ENCODE measurements around the gene FES.
"Not testable (repeated sequence)": the region's sequence is repeated elsewhere in the genome, so short reads cannot be mapped to it uniquely, and the experiment has no call there.

Gene FES

DNA sequence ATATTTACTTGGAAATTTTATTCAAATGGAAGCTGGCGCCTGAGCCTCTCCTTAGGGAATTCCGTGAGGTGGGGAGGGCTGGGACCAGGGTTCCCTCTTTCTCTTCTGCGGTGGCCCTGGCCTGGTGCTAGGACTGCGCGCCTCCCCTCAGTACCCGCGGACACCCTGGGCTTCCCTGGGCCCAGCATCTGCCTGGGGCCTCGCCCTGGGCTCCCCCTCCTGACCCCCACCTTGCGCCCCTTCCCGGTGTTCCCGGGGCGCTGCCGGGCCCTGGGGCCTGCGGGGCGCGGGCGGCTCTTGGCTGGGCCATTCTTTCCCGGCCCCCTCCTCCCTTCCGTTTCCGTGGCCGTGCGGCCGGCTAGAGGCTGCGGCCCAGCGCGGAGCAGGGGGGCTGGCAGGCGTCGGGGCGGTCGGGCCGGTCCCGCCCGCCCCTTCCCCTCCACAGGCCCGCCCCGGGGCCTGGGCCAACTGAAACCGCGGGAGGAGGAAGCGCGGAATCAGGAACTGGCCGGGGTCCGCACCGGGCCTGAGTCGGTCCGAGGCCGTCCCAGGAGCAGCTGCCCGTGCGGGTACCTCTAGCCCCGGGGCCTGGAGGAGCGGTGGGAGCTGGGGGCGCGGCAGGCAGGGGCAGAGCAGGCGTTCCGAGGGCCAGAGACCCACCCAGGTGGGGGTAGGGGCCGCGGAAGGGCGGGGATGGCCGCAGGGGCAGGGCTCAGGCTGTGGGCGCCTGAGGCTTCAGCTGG, at the start of gene FES:
TSS of gene FES (plus strand) at position 529 of the 743 bp plus-strand sequence. CDS start 542 bp downstream, outside the sequence.
- DNase-seq (ENCODE audit: low read depth in 2 of 2), result no peak

DNA sequence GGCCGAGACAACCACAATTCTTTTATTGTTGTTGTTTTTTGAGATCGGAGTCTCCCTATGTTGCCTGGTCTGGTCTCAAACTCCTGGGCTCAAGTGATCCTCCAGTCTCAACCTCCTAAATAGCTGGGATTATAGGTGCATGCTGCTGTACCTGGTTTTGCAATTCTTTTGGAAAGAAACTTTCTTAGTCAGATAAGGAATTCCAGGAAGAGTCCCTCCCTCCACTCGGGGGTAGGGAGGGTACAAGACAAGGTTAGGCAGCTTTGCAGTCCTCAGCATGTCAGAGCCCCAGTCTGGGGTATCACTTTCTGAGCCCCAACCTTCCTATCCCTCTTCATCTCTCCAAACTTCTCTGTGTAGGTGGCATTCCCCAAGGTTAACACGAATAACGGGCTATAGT, 49.7 kb upstream of the FES start:
- DNase-seq (ENCODE audit: low read depth in 2 of 2), result no peak

DNA sequence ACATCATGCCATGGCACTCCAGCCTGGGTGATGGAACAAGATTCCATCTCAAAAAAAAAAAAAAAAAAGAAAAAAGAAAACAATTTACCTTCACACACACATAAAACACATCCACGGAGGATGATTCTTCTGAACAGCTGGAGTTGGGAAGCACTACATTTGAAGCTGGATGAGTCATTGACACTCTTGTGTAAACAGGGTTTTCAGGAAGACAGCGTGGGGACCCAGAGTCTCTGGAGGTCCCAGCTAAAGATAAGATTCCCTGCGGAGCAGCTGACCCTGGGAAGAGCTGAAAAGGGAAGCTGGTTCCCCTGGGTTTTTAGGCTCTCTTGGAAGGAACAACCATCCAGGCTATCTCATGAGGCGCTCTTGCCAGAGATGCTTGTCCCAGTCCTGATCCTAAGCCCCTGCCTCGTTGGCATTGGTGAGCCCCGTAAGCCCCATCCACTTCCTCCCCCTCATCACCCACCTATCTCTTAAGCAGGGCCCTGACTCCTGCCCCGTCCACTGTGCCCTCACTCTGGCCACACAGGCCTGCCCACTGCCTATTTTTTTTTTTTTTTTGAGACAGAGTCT, 47.9 kb upstream of the FES start:
- no peak for DNase-seq (ENCODE audit: low read depth in 2 of 2)

DNA sequence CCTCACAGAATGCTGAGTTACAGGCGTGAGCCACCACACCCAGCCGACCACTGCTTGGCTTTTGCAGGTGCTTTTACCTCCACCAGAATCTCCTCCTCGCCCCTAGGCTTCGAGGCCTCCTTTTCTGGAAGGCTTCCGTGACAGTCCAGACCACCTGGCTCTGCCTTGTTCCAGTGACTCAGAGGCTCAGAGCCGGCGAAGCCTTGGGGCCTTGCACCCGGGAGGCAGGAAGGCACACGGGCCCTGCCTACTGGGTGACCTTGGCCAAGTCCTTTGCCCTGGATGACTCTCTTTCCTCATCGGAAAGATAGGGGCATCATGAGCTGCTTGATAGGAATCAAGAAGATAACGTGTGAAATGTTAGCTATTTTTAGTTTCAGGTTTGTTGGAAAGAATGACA, 47.2 kb upstream of the FES start:
- DNase-seq (ENCODE audit: low read depth in 2 of 2), result no peak

DNA sequence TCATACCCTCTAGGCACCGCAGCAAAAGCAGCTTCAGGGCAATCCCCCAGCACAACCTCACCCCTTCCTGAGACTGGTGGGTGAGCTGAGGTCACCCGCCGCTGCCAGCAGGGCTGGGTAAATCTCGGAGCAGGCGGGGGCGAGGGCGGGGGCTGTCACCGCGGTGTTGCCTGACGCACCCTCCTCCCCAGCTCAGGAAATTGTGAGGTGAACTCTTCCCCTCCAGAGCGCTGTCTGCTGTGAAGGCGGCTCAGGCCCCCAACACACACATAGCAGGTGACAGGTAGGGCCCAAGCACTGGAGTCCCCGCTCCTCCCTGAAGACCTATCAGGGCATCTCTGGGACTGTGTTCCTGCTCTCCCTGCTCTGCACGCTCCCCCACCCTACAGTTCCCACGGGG, 46.2 kb upstream of the FES start:
- peak; percentile 89 to 92 for DNase-seq (ENCODE audit: low read depth in 2 of 2)

DNA sequence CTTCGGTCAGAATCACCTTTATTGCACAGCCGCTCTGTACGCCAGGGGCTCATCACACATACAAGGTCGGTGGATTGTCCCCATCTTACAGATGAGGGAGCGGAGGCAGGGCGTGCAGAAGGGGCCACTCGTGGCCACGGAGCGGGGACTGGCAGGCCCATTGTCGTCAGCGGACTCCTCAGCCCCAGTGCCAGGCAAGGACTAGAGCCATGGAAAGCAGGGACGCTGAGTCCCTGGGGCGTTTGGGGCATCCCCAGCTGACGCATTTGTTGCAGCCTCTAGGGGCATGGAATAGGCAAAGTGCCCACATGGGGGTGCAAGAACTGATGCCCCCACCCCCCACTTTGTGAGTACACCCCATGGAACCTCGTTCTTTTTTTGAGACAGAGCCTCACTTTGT, 45.8 kb upstream of the FES start:
- DNase-seq (ENCODE audit: low read depth in 2 of 2), result no peak

DNA sequence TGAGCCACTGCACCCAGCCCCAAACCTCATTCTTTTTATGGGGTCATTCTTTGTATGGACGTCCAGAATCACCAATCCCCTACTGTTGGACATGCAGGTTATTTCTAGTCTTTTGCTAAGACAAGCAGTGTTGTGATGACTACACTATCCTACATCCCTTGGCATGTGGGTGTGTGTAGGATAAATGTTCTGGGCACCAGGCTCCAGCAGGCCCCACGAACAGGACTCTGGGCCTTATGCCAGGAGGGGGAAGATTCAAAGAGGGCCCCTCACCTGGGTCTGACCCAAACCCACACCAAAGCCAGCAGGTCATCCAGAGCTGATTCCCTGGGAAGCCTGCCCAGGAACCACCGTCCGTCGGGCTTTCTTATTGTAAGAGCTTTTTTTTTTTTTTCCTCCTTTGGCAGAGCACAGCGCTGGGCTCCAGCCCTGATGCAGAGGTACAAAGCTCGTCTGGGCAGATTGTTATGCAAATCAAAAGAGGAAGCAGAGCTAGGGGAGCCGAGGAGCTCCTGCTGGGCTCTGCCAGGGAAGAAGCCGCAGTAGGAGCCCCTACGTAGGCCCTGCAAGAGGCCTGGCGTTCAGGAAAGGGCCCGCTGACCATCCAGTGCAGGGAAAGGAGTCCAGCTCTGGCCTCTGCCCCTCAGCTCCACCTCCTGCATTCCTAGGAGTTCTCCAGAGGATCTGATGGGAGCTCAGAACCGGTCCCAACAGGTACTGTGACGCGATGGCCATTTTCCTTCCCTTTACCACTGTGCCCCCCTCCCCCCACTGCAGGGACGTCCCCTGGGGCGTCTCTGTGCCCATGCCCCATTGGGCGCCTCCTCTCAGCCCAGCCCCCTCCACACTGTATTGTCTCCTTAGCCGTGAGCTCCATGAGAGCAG, 44.9 kb upstream of the FES start:
- DNase-seq (ENCODE audit: low read depth in 2 of 2), result no peak

DNA sequence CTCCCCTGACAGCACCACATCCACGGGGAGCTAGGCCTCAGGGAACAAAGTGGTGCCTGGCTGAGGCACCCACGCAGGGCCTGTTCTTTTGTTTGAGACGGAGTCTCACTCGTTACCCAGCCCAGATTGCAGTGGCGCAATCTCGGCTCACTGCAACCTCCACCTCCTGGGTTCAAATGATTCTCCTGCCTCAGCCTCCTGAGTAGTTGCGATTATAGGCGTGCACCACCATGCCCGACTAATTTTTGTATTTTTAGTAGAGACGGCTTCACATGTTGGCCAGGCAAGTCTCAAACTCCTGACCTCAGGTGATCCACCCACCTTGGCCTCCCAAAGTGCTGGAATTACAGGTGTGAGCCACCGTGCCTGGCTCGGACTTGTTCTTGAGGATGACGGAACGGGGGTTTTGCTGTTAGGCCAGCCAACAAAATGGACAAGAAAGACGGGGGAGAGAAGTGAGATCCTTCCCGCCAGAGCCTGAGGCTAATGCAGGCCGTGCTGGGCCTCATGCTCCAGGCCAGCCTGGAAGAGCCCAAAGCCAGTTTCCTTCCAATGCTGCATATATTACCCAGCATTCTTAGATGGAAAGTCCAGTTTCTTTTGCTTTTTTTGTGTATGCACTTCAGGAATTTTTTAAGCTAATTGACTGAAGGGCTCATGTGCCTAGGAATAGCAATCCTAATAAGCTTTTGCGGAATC, 44.0 kb upstream of the FES start:
- no peak for DNase-seq (ENCODE audit: low read depth in 2 of 2)

DNA sequence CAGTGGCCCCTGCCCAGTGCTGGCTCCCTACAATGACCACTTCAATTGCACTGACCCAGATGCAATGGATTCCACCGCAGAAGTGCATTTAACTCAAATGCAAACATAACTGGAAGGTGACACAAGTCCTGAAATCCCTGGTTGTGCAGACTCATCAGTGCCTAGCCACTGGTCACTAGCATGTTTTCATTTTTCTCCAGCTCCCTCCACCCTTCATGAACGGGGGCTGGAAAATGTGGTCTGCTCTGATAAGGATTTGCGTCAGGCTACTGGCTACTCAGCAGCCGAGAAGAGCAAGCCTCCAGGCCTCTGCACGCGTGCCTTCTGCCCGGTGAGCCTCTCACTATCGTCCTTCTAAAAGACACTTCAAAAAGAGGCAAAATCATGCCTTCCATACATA, 43.4 kb upstream of the FES start:
- no peak for DNase-seq (ENCODE audit: low read depth in 2 of 2)

DNA sequence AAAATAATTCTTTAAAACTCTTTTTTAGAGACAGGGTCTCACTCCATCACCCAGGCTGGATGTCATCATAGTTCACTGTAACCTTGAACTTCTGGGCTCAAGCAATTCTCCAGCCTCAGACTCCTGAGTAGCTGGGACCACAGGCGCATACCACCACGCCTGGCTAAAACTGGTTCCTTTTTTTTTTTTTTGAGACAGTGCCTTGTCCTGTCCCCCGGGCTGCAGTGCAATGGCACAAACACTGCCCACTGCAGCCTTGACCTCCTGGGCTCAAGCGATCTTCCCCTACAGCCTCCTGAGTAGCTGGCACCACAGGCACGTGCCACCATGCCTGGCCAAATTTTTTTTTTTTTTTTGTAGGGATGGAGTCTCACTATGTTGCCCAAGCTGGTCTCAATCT, 39.6 kb upstream of the FES start:
- DNase-seq (ENCODE audit: low read depth in 2 of 2), result no peak

DNA sequence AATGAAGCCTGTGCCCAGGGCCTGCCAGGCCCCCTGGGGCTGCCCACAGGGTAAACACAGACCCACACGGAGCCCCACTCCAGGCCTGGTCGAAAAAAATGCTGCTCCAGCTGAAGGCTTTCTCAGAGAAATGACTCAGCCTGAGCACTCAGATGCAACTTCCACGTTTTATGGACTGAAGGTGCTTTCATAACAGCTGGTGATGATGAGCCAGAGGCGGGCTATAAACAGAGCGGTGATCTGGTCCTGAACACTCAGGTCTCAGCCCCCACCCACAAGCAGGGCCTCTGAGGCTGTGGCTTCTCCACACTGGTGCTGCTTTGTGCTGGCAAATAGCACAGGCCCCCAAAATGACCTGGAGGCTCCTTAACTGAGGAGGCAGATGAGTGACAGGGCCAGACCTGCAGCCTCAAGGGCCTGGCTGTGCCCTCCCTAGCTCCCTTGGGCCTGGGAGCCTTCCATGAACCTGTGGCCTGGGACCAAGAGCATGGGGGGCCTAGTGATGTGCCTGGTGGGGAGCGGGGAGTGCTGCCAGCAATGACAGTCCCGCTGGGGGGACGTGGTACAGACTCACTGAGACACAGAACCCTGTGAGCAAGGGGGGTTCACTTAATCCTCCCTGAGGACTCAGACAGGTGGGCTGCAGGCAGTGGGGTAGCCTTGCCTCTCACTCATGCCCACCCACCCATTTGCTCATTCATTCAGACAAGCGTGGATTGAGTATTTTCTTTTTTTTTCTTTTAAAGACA, 38.9 kb upstream of the FES start:
- no peak for DNase-seq (ENCODE audit: low read depth in 2 of 2)

DNA sequence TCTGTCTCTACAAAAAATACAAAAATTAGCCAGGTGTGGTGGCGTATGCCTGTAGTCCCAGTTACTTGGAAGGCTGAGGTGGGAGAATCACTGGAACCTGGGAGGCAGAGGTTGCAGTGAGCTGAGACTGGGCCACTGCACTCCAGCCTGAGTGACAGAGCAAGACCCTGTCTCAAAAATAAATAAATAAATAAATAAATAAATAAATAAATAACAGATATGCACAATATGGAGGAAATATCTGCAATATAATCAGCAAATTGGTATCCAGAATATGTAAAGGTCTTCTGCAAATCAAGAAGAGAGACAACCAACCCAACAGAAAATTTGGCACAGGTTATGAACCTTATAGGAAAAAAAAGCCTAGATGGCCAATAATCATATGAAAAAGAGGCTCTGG, 34.9 kb upstream of the FES start:
- DNase-seq (ENCODE audit: low read depth in 2 of 2), result not testable (repeated sequence)

DNA sequence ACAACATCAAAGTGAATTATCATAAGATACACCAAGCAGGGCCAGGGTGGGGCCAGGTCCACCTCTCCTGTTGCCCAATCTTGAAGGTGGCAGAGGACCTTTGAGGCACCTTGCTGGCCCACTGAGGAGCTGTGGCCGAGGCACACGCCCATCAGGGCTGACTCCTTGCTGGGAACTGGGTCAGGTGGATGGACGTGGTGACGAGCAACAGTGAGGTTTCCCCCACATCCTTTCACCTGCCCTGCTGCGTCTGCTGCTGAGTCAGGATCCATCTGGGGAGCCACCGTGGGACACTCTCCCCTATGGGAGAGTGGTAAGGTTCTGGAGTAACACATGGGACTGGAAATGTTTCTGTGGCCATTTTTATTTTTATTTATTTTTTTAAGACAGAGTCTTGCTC, 33.2 kb upstream of the FES start:
- peak in 1 of 2 donors; percentile 38 for DNase-seq (ENCODE audit: low read depth in 2 of 2)

DNA sequence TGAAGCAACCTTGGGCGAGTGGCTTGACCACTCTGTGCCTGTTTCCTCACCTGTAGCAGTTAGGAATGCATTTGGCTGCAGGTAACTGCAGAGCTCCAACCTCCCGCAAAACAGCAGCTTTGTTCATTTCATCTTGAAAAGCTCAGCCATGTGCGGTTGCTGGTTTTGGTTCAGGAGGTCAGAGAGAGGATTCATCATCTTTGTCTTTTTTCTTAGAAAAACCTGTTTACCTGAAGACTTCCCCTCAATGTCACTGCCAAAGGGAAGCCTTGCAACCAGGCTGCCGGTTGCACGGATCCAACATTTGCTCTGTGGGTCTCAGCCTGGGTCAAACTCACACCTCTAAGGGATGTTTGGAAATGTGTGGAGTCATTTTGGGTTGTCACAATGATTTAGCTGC, 32.4 kb upstream of the FES start:
- DNase-seq (ENCODE audit: low read depth in 2 of 2), result no peak

DNA sequence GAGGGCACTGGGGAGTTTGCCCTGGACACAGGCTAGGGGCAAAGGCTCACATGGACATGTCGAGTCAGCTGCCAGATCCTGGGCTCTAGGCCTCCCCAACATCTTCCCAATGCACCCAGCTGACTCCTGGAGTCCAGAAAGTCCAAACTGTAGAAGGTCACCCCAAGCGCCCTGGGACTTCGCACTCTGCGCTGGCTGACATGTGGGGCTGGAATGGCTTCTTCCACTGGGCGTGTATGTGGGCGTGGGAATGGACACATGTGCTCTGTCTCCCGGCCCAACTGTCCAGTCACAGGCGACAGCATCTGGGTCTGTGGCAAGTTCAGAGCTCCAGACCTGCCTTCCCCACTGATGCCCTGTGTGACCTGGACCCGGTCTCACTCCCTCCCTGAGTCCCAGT, 29.2 kb upstream of the FES start:
- no peak for DNase-seq (ENCODE audit: low read depth in 2 of 2)

DNA sequence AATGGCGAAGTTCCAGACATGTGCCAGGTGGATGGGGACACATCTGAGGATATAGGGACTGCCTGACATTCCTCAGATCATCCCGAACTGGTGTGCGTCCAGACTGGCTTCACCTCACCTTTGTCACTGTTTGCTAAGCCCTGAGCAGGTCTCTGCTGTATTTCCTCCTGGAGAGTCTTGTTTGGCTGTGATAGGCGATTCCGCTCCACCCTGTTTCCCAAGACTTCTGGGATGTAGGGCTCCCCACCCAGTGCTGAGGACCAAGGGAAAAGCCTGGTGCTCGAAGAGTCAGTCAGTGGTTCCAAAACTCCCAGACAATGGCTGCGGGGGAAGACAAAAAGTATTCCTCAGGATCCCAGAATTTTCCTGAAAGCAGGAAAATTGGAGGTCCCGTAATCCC, 27.0 kb upstream of the FES start:
- DNase-seq (ENCODE audit: low read depth in 2 of 2), result no peak

DNA sequence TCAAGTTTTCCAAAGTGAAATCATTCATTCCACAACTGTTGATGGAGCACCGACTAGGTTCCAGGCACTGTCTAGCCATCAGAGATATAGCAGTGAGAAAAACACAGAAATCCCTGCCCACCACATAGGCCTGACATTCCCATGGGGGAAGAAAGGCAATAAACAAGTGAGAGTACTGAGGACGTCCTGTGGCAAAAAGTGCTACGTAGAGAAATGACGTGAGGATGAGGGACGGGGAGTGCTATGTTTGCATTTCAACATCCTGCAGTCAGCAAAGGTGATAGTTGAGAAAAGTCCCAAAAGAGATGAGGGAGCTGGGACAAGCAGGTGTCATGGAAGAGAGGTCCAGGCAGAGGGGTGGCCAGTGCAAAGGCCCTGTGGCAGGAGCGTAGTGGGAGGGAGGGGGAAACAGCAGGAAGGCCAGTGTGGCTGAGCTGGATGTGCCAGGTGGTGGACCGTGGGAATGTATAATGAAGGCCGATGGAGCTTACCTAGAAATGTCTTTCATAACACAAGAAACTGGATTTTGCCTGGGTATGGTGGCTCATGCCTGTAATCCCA, 26.3 kb upstream of the FES start:
- no peak for DNase-seq (ENCODE audit: low read depth in 2 of 2)

DNA sequence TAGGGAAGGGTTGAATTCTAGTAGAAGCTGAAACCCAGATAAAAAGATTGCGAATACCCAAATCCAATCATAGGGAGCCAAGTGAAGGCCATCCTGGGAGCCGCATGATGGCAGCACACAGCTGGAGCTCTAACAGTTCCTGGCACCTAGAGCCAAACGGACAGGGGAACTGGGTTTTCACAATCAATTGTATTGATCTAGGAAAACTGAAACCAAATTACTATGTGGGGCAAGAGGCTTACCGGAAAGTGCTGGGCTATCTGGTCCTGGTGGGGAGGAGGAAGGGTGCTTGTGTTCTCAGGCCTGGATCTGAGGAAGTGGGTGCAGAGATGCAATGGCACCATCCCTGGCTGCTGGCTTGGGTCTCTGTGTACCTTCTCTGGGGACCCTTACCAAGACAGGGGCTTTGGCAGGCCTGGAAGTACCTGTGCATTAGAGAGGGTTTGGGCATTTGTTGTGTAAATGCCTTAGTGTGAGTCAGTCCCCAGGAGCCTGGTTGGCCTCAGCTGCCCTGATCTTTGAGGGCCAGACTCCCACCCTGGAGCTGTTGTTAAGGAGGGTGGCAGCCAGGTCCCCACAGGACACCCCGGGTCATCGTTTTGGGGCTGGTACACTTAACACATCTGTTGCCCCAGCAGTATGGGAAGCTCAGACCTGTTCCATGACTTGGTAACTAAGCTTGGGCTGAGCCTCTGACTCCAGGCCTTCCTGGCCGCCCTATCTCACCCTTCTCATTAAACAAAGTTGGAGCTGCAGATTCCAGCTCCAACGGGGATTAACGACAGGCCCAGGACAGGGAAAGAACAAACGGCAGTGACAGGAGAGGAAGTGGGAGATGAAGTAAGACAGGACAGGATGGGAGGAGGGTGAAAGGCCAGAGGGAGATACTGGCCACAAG, 24.8 kb upstream of the FES start:
- no peak for DNase-seq (ENCODE audit: low read depth in 2 of 2)

DNA sequence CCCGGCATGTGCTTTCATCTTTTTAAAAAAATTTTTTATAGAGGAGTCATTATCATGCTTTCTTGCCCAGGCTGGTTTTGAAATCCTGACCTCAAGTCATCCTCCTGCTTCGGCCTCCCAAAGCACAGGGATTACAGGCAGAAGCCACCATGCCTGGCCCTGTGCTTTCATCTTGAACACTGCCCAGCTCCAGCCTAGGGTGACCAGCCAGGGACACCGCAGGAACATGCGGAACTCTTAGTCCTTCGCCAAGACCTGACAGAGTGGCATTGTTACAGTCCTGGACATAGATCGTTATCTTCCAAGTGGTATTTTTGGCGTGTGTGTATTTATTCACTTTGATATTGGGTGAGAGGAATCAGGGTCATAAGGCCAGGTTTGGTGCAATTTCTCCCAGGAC, 23.9 kb upstream of the FES start:
- no peak for DNase-seq (ENCODE audit: low read depth in 2 of 2)
